ENCODE data around the gene CLEC2L. TPM values are rescaled to one million over a fixed set of nuclear protein-coding genes. Genes with fewer than 3 reads are reported as not detected.

Gene CLEC2L
- polyA plus RNA-seq, 3 donors = not detected

DNA sequence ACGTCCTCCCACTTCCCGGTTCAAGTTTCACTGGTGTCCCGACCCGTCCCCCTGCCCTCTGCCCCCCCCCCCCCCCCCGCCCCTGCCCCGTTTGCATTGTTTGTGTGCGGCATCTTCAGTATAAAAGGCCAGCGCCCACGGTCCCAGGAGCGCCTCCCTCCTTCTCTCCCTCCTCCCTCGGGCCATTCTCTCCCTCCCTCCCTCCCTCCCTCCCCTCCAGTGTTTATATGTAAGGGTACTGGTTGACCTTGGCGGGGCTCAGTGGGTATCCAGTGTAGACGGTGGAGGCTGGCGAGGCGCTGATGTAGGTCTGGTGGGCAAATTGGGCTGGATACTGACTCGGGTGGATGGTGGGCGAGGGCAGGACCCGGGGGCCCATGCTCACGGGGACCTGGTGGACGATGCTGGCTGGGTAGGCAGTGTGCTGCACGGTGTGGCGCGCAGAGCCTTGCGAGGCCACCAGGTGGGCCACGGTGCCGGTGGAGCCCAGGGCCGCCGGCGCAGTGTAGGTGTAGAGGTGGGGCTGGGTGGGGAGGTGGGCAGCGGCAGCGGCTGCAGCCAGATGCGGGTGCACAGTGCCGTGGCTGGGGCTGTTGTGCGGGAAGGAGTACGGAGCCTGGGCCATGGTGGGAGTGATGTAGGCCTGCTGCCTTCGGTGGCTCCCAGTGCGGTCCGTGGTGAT is 49.4 kb downstream of the CLEC2L start:
- no peaks in the 10 kb centered on the region for H3K79me2 ChIP-seq (ENCODE audit: insufficient read depth, low read length)
- 99% methylated on average over 27 of the region's 38 CpGs for WGBS (ENCODE audit: insufficient coverage)
- no peak for DNase-seq
- H3K27ac Mint-ChIP-seq = no peak overlapping the region
- no peaks in the 10 kb centered on the region for H3K9me3 Mint-ChIP-seq
- no peaks in the 10 kb centered on the region for H3K9me3 ChIP-seq (replicated peaks in 1 of 2; ENCODE audit: control insufficient read depth in 1 of 2, insufficient read depth in 1 of 2, low read length in 2 of 2)
- no peak overlapping the region for H3K4me2 ChIP-seq (replicated peaks; ENCODE audit: extremely low read depth, low read length, poor library complexity, severe bottlenecking)
- H3K4me1 ChIP-seq (ENCODE audit: control insufficient read depth in 1 of 2, insufficient read depth in 2 of 2, low read length in 2 of 2) = no peaks in the 10 kb centered on the region
- intact Hi-C loops (cut with micrococcal nuclease) = no loop called here
- no peak overlapping the region for H3K4me3 ChIP-seq (replicated peaks in 1 of 3; ENCODE audit: low read depth in 2 of 3, low read length in 3 of 3)
- no peak overlapping the region for H2AFZ ChIP-seq (ENCODE audit: insufficient read depth, low read depth, low read length, poor library complexity, severe bottlenecking)
- no peak overlapping the region for H3K9ac ChIP-seq (ENCODE audit: insufficient read depth, low read length, poor library complexity, severe bottlenecking)
- no peaks in the 10 kb centered on the region for H3K27me3 Mint-ChIP-seq (ENCODE audit: low read depth in 3 of 3)
- H3K36me3 Mint-ChIP-seq = peaks cover 82 to 93% of the 10 kb centered on the region in 2 donors
- peaks cover 9% of the 10 kb centered on the region for H4K20me1 ChIP-seq (ENCODE audit: insufficient read depth, low read length)
- no peaks in the 10 kb centered on the region for H3K27me3 ChIP-seq (ENCODE audit: control insufficient read depth in 2 of 2, insufficient read depth in 2 of 2, low read length in 2 of 2)
- TF ChIP-seq, protein P1, sequence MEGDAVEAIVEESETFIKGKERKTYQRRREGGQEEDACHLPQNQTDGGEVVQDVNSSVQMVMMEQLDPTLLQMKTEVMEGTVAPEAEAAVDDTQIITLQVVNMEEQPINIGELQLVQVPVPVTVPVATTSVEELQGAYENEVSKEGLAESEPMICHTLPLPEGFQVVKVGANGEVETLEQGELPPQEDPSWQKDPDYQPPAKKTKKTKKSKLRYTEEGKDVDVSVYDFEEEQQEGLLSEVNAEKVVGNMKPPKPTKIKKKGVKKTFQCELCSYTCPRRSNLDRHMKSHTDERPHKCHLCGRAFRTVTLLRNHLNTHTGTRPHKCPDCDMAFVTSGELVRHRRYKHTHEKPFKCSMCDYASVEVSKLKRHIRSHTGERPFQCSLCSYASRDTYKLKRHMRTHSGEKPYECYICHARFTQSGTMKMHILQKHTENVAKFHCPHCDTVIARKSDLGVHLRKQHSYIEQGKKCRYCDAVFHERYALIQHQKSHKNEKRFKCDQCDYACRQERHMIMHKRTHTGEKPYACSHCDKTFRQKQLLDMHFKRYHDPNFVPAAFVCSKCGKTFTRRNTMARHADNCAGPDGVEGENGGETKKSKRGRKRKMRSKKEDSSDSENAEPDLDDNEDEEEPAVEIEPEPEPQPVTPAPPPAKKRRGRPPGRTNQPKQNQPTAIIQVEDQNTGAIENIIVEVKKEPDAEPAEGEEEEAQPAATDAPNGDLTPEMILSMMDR (IDR thresholded peaks at IDR 0.05) = no peak
- H3K4me3 Mint-ChIP-seq = no peak overlapping the region
- no peak overlapping the region for H3K27ac ChIP-seq (ENCODE audit: low read depth in 1 of 2, low read length in 2 of 2)
- H3K36me3 ChIP-seq (replicated peaks in 1 of 2; ENCODE audit: control insufficient read depth in 1 of 2, insufficient read depth in 2 of 2, low read length in 2 of 2) = peaks cover 75 to 94% of the 10 kb centered on the region in 2 donors
- H3K4me1 Mint-ChIP-seq = peaks cover 4% of the 10 kb centered on the region

DNA sequence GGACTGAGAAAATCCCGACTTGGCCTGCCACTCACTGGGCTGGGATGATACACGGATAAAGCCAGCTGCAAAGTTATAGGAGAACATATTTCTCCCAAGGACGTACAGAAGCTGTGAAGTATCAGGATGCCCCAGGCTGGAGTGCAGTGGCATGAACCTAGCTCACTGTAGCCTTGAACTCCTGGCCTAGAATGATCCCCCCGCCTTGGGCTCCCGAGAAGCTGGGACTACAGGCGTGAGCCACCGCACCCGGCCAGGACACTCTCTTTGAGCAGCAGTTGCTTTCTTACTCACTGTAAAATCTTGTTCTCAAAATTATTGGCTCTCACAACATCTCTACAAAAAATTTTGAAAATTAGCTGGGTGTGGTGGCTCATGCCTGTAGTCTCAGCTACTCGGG is 50.4 kb downstream of the CLEC2L start:
- Histone ChIP-seq H3K27ac (ENCODE audit: low read depth in 1 of 2, low read length in 2 of 2) (no peak overlapping the region), H3K4me1 (ENCODE audit: control insufficient read depth in 1 of 2, insufficient read depth in 2 of 2, low read length in 2 of 2) (no peaks in the 10 kb centered on the region), H2AFZ (ENCODE audit: insufficient read depth, low read depth, low read length, poor library complexity, severe bottlenecking) (no peak overlapping the region), H3K4me3 (replicated peaks in 1 of 3; ENCODE audit: low read depth in 2 of 3, low read length in 3 of 3) (no peak overlapping the region), H3K27me3 (ENCODE audit: control insufficient read depth in 2 of 2, insufficient read depth in 2 of 2, low read length in 2 of 2) (no peaks in the 10 kb centered on the region), H3K9me3 (replicated peaks in 1 of 2; ENCODE audit: control insufficient read depth in 1 of 2, insufficient read depth in 1 of 2, low read length in 2 of 2) (no peaks in the 10 kb centered on the region), H3K9ac (ENCODE audit: insufficient read depth, low read length, poor library complexity, severe bottlenecking) (no peak overlapping the region), H3K36me3 (replicated peaks in 1 of 2; ENCODE audit: control insufficient read depth in 1 of 2, insufficient read depth in 2 of 2, low read length in 2 of 2) (peaks cover 78 to 92% of the 10 kb centered on the region in 2 donors), H4K20me1 (ENCODE audit: insufficient read depth, low read length) (peaks cover 9% of the 10 kb centered on the region), H3K4me2 (replicated peaks; ENCODE audit: extremely low read depth, low read length, poor library complexity, severe bottlenecking) (no peak overlapping the region), H3K79me2 (ENCODE audit: insufficient read depth, low read length) (no peaks in the 10 kb centered on the region)
- TF ChIP-seq, protein P1 (IDR thresholded peaks at IDR 0.05) = no peak
- no peak for DNase-seq
- H3K27ac Mint-ChIP-seq = peak overlapping the region in 1 of 7 donors; percentile 26
- H3K4me1 Mint-ChIP-seq = peaks cover 4% of the 10 kb centered on the region
- 98% methylated on average over 7 of the region's 9 CpGs for WGBS (ENCODE audit: insufficient coverage)
- H3K27me3 Mint-ChIP-seq (ENCODE audit: low read depth in 3 of 3) = no peaks in the 10 kb centered on the region
- intact Hi-C loops (cut with micrococcal nuclease) = no loop called here
- H3K36me3 Mint-ChIP-seq = peaks cover 80 to 93% of the 10 kb centered on the region in 2 donors
- H3K4me3 Mint-ChIP-seq = no peak overlapping the region
- H3K9me3 Mint-ChIP-seq = no peaks in the 10 kb centered on the region
